ENCODE results near the gene FAM20A. TPM values are rescaled to one million over a fixed set of nuclear protein-coding genes. Genes with fewer than 3 reads are reported as not detected.

The FAM20A gene
- polyA plus RNA-seq, 3 donors, result 10.6 to 19.2 (median 14.8) TPM

DNA sequence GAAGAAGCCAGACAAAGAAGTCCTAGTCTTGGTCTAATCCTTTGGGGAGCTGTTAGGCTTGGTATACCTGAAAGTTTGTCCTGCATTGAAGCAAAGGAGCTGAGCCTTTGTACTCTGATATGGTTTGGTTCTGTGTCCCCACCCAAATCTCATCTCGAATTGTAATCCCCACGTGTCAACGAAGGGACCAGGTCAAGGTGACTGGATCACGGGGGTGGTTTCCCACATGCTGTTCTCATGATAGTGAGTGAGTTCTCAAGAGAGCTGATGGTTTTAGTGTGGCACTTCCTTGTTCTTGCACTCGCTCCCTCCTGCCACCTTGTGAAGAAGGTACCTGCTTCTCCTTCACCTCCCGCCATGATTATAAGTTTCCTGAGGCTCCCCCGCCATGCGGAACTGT lies 33.6 kb downstream of the FAM20A start:
- DNase-seq, result no peak

DNA sequence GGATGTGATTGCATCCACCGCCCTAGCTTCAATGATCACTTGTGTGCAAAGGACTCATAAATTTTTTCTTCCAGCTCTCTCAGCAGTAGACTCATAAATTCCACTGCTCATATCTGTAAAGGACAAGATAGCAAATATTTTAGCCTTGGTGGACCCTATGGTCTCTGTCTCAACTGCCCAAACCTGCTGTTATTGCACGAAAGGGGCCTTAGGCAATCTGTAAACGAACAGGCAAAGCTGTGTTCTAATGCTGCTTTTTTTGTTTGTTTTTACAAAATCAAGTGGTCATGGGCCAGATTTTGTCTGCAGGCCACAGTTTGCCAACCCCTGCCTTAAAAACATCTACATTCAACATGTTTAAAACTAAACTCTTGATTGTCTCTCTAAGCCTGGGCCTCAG lies 34.1 kb downstream of the FAM20A start:
- no peak for DNase-seq

DNA sequence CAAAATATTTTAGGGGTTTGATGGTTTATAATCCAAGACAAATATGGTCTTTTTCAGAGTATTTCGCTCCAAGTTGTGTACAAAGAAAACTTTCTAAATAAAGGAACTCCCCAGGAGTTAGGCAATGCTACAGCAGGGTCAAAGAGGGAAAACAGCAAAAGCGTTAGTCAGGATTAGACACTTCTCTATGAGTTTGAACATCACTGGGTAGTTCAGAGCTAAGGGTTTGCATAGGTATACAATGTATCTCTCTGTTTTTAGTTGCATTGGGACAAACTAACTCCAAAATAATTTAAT lies 34.8 kb downstream of the FAM20A start:
- DNase-seq, result no peak

DNA sequence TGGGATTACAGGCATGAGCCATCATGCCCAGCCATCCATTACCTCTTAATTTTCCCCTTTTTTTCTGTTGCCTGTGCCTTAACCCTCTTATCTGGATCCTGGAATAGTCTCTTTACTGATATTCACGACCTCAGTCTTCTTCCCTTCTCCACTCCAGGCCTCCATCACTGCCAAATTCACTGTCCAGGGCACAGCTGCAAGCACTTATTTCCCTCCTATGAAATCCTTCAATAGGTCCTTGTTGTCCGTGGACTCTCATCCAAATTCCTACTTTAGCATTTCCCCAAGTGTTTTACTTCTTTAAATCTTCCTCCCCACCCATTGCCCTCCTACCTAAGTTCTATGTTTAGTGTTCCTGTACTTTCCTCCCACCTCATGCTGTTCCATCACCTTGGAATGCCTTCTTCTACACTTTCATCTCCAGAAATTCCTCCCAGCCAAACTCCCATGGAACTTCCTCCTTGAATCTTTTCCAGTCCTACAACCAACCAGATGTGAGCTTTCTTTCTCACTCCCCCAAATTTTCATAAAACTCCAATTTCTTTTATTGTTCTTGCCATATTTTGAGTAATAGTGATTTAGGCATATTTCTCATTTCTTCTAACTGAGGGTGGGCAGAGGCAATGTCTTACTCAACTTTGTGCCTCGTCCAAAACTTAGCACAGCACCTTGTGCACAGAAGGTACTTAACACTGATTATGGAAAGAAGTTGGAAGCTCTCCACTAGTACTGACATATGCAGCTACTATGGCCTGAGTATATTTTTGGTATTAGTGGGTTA lies 35.3 kb downstream of the FAM20A start:
- DNase-seq, result no peak

DNA sequence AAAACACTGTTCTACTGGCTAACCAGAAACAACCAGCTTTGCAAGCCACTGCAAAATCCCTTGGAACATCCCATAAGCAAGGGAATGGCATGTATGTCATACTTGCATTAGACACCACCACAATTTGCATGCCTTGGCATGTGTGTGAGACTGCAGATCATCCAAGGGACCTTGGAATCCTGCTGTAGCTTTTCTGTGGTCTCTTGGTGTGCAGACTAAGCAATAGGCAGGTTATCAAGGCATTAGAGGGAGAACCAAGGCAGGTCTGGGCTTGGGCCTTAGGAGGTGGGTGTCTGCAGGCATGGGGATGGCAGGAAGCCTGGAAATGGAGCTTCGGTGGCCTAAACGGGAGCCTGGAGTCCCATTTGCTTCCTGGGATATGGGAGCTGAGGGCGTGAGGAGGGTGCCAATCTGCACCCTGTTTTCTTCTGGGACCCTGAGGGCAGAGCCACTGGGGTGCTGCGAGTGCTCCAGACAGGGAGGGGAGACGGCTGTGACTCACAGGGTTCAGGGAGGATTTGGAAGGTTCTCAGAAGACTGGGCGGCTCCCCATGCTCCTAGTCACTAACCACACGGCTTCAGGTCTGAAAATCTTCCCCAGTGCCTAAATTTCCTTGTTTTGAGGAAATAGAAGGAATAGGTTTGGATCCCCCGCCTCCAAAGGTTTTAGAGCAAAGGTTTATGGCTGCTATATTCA lies 36.6 kb downstream of the FAM20A start:
- DNase-seq, result no peak

DNA sequence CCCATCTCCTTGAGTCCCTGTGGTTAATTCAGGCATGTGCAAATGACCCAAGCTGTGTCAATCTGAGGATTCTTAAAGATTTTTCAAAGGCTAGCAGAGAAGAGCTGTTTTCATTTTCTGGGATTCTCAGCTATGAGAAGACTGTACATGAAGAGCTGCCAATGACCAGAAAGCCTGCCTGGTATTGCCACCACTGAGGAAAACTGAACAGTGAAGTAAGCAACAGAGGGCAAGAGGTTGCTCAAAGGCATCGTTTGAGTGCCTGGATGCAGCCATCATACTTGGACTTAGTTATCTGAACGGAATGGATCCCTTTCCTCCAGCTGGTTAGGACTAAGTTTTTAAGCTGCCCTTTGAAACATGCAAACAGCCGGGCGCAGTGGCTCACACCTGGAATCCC lies 38.4 kb downstream of the FAM20A start:
- no peak for DNase-seq

DNA sequence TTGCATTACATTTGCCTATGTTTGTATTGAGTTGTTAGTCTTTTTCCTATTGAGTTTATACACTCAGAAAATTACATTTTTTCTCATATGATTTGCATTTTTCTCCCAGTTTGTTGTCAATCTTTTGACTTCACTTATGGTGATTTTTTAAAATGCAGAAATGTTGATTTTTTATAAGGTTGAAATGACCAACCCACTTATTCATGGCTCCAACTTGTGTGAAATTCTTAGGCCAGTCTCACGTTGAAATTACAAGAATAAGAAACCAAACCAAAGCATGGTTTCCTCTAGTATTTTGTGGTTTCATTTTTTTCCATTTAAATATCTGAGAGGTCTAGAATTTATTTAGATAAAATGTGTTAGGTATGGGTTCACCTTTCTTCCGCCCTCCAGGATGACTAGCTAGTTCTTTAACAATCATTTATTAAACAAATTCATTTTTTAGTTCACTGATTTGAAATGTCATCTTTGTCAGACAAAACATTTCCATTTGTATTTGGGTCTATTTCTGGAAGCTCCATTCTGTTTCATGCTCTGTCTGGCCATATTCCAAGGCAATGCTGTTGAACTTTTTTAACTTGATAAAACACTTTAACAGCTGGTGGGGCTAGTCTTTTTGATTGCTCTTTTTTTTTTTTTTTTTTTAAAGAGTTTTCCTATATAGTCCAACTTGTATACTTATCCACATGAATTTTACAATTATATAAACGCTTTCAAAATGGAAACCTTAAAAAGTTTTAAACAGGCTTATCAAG lies 40.0 kb downstream of the FAM20A start:
- DNase-seq, result no peak

DNA sequence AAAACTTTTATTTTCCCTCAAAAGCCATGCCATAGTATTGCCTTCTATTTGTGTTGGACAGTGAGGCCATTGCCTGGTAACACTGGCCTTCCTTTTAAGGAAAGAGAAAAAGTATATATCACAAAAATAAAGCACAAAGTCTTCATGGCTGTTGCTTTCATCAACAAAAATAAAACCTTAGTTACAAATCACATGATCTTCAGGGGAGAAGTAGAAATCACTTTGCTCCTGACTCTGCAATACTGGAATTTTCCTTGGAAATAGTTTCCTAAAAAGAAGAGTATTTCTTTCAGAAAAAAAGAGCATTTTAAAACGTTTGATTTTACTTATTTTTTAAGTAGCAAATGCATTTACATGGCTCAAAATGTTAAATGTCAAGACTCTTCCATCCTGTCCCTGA lies 41.9 kb downstream of the FAM20A start:
- DNase-seq, result no peak

DNA sequence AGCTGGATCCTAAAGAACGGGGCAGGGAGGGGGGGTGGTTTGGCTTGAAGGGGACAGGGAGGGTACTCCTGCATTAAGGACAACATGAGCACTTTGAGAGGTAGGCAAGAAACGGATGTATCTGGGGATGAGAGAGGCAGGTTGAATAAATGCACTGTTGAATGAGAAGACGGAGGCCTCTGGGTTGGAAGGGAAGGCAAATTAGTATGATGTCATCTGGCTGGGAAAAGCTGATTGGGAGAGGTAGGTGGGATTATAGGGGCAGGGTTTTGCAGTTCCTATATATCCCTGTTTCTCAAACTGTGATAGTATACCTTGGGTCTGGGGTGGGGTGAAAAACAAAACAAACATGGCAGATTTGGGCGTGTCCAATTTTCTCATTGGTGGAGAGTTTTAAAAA lies 44.6 kb downstream of the FAM20A start:
- no peak for DNase-seq

DNA sequence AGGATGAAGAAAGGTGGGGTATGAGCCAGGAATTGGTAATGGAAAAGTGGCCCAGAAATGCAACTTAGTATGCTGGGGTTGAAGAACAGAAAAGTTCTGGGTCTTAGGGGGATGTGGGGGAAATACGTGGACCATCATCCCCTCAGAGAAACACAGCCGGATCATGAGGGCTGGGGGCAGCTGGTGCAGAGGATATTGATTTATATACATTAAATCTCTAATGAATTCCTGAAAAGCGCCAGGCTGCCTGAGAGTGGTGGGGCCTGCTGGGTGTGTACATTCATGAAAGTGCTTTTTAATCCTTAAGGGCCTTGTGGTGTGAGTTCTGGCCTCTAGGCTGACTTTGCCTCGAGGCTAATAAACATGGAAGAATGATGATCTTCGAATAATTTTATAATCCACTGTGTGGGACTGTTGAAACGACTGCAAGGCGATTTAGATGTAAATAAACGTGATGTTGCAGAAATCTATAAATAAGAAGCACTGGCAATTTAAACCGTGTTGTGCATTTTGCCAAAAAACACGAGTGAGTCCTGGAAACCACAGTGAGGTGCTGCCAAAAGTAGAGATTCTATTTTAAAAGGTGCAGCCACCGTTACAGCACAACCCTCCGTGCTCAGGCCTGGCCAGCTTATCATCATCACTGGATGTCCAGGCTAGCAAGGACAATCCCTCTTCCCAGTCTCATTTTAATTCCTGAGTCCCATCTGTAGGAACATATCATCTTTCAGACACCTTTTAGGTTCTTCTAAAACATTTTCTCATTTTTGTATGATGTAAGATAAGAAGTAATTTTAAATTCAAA lies 56.9 kb downstream of the FAM20A start:
- no peak for DNase-seq

DNA sequence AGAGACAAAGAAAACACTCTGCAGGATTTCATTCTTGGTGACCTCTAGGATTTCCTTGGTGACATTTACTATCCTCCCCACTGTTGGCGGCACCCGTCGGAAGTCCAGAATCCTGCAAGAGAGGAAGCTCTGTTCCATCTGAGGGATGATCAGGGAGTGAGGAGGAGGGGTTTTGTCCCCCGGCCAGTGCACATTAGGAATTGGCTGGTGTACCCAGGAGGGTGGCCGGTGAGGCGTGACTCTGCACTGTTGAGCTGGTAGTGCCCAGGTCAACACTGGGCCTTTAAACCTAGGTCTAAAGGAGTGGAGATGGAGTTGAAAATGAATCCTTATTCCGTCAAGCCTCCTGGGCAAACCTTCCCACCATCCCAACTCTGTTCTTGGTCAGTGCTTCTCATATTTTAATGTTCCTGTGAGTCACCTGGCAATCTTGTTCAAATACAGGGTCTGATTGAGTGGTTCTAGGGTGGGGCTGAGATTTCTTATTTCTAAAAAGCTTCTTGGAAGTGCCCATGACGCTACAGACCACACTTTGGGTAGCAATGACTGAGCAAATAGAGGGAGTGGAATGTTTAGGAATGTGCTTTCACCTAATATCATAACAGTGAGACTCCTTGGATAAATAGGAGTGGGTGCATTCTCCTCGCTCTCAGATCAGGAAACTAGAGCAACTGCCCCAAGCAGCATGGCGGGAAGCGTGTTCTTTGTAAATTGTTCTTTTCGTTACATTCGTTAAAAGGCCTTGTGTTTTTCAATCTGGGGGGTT lies 58.3 kb downstream of the FAM20A start:
- DNase-seq, result no peak

DNA sequence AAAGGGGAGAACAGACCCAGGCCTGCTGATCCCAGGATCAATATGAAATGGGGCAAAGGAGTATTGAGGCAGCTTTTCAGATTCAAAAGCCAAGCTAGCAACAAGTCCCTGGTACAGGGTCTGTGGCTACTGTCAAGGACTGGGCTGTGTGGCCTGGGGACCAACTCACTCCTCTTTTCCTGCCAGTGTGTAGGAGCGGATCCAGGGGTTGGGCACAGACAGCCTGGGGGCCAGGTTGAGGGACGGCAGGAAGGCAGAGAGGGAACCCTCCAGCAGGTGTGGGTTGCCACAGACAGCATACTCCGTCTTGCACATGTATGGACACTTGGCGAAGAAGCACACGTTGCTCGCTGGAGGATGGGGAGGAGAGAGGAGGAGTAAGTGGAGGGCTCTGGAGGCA lies 59.4 kb downstream of the FAM20A start:
- DNase-seq, result no peak

DNA sequence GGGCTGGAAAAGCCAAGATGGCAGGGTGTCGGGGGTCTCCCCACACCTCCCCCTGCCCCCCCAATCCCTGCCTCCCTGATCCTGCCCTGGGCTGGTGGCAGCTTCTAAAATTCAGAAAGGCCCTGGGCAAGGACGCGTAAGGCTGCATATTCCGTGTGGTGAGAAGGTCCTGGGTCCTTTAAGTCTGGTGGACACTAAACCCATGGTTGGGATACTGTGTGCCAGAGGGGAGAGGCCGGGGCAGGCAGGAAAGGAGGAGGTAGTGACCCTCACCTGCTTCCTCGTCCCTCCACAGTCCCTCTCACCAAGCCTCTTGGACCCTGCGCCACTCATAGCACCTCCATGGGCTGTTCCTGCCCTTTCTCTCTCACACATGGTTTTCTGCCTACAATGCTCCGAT lies 60.2 kb downstream of the FAM20A start:
- DNase-seq, result no peak

DNA sequence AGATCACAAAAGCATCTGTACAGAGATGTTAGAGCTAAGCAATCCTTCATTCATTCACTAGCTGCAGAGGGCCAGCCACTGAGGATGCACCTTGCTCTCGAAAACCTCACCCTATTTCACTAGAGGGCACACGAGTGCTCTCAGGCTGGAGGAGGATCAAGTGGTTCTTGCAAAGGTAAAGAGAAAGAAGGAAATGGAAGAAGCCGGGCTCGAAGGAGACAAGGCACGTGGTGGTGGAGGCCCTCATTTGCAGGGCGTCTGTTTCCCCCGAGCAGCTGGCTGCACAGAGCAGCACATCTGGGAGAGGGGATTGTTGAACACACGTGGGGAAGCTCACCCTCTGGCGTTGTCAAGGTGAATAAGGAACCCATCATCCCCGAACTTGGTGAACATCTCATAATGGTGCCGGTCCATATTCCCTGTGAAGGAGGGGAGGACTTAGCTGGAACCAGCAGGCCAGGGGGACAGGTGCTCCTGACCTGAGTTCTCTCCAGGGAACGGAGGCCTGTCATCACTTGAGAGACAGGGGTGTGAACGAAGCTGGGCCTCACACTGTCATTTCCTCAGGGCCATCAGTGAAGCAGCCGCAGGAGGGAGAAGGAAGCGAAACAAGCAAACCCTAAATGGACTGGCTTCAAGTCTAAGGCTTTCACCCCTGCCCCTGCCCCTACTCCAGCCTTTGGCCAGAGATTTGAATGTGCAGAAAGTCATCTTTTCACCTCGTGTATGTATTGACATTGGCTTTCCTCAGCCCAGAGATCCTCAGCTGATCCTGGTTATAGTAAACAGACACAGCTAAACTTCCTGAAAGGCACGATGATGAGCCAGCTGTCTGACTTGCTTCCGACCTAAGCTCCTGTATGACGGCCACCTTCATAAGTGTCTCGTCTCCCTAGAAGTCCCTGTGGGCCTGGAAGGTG lies 61.4 kb downstream of the FAM20A start:
- no peak for DNase-seq

DNA sequence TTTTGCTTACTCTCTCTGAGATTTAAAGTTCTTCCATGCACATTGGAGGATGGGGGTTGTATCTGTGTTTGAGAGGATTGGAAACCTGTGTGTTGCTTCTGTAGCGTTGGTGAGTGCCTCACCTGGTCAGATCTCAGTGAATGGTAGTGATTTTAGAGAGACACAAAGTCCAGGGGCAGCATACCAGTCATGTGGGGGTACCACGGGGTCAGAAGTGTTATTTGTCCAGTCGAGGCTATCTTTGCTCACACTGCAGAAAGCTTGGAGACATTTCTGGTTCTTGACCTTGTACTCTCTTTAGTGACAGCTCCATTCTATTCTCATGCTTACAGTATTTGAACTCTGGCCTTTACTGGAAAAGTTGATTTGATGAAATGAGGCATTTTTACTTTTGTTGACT lies 65.2 kb downstream of the FAM20A start:
- no peak for DNase-seq

DNA sequence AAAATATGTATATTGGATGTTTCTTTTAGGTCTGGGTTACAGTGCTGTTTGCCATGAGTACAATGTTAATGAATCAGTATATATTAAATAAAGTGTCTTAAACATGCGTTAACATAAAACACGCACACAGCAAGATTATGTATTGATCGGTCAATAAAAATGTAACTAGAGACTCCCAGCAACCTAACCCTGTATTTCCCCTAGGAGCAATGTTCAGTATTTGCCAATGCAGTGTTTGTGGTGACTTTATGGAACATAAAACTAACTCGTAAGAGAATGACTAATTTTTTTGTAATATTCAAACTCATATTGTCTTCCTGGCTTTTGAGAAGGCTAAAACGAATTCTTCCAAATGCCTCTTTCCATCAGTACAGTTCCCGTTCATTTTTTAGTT lies 66.5 kb downstream of the FAM20A start:
- no peak for DNase-seq

DNA sequence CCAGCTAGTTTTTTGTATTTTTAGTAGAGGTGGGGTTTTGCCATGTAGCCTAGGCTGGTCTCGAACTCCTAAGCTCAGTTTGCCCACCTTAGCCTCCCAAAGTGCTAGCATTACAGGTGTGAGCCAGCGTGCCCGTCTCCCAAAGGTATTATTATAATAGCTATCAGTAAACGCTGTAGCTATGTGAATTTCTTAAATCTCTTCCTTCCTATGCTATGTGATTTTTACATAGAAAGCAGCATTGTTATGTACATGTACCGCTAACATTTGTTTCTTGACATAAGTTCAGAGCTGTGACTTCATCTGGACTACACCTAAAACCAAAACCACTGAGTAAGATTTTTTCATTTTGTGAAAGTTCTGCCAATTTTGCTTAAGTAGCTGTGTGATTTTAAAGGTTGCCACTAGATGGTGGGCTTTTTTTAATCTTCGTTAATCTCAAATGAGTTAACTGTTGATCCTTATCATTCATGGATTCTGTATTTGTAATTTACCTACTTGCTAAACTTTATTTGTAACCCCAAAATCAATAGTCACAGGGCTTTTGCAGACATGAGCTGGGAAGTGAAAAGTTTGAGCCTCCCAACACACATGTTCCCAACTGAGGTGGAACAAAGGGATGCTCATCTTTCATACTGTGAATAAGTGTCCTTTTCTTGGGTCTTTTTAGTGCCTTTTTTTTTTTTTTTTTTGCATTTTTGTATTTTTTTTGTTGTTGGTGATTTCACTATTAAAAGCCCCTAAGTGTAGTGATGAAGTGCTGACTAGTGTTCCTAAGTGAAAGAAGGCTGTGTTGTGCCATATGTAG lies 67.1 kb downstream of the FAM20A start:
- DNase-seq, result no peak

DNA sequence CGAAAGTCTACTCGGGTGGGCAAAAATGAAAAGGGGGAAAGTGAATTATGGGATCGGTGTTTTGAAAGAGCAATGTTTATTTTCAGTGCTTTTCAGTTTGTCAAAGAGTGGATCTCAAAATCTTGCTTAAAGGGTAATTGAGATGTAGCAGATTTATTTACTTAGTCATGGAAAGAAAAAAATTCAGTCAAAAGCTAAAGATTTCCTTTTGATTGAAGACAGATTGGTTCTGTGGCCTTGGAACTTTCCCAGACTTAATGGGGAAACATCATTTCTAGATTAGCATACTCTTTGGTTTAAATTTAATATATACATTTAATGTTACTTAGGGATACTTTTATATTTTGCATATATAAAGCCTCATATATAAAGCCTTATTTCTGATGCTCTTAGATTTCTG lies 68.3 kb downstream of the FAM20A start:
- no peak for DNase-seq

DNA sequence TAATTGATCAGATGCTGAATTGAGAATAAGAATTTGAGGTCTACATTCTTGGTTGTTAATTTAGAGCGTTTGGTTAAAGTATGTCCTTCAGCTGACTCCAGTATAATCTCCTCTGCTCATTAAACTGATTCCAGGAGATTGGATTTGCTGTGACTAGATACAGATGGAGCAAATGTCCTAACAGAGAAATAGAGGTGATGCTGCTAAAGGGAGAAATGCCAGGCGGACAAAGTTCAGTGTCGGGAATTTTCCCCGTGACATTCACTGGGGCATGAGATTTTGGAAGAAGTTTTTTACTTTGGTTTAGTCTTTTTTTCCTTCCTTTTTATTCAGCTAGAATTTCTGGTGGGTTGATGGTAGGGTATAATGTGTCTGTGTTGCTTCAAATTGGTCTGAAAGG lies 69.9 kb downstream of the FAM20A start:
- DNase-seq, result no peak

DNA sequence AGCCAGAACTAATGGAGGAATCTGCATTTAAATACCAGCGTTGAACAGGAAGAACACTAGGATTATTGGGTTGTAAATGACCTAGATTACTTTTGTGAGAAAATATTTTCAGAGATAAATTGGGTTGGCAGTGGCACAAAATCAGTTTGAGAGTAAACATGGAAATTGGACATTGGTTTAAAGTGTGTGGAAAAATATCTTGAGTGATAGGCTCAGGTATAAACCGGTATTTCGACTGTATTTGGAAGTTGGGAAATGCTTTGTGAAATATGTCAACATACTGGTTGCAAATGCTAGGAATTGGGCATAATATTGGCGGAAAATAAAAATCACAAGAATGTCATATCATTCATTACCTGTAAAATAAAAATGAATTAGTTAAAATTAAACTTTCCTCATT lies 73.9 kb downstream of the FAM20A start:
- no peak for DNase-seq
